Panc1 (cell line): ENCODE measurements around the gene MC1R.

Experiments
- CTCF ChIP-seq: fragments of 450-650 bp; IDR thresholded peaks from 2 replicates; pipeline ENCODE4 v1.5.1; 2017; ENCODE audit warnings: mild to moderate bottlenecking
- POLR2AphosphoS5 ChIP-seq: IDR thresholded peaks from 2 replicates; pipeline ENCODE4 v1.6.1; 2012; ENCODE audit warnings: mild to moderate bottlenecking, low read depth, low read length, moderate library complexity
- REST ChIP-seq, 2 experiments: IDR thresholded peaks; 2 replicates each; pipeline ENCODE4 v1.6.1; 2011 to 2012; ENCODE audit warnings: low read depth in 2 of 2, control low read depth in 1 of 2, low read length in 1 of 2, mild to moderate bottlenecking in 1 of 2, moderate library complexity in 1 of 2; ENCODE audit not compliant: insufficient read depth in 1 of 2
- SIN3A ChIP-seq: IDR thresholded peaks from 2 replicates; pipeline ENCODE4 v1.6.1; 2012; ENCODE audit warnings: low read depth, mild to moderate bottlenecking, low read length, moderate library complexity, borderline replicate concordance; ENCODE audit not compliant: insufficient read depth

- TF ChIP-seq CTCF: no peak
- TF ChIP-seq POLR2AphosphoS5: no peak
- no peak for TF ChIP-seq REST (IDR thresholded peaks at IDR 0.05; ENCODE audit: insufficient read depth in 1 of 2, low read depth in 2 of 2, low read length in 1 of 2)
- no peak for TF ChIP-seq SIN3A
These were observed 16.2 kb downstream of the MC1R start for GRCh38 chr16:89934611-89935553.
